IPS DF 19.7 (cell line): ENCODE data around the gene DDX55.

Source experiments
- DNase-seq: peaks from one replicate; pipeline ENCODE4 v3.0.0-alpha.2; 2013; ENCODE audit warnings: low read depth, low spot score

DDX55 gene

DNA sequence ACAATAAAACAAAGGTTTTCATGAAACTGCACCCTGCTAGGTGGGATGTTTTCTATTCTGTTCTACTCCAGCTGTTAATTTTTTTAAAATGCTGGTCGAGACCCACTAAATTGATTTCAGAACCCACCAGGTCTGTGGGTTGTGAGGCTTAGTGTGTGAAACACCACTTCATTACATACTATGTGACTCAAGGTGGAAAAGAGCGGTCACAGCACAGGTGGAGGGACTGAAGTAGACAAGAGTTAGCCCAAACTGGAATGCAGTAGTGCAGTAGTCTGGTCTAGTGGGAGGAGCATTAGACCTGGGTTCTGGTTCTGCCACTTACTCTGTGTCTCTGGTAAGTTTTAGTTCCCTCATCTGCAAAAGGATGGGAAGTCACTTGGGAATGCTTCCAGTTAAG, 12.2 kb downstream of the DDX55 start:
- no peak for DNase-seq

GRCh38 chr12:123614531-123614930, 12.6 kb downstream of the DDX55 start:
- no peak for DNase-seq

DNA sequence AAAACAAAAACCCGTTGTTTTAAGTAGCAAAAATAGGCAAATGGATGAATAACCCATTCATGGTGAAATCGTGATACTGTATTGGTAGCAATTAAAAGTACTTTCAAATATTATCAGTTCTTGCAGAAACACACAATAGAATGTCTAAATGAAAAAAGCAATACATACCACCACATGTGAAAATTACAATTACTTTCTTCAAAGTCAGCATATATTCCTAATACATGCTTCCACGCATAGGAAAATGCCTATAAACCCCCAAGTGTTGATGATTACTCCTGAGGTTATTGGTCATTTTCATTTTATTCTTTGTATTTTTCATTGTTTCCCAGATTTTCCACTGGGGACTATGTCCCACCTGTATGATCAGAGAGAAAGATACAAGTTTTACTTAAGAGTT, 15.2 kb downstream of the DDX55 start:
- no peak for DNase-seq

DNA sequence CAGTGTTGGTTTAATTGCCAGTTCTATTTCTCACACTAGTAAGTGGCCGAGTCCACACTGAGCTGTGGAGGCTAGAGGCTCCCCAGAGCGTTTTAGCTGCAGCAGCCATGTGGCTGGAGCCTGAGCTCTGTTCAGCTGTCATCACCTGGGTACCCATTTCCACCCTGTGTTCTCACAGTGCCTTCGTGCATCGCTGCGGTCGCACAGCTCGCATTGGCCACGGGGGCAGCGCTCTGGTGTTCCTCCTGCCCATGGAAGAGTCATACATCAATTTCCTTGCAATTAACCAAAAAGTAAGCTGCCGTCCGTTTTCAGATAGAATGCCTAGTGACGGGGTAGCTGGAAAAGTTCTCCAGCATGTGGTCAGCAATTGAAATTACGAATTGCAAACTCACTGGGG, 15.7 kb downstream of the DDX55 start:
- DNase-seq: no peak

- no peak for DNase-seq
Observed at GRCh38 chr12:123621101-123621500, 19.2 kb downstream of the DDX55 start.

- DNase-seq: no peak
Observed at GRCh38 chr12:123621619-123622530, 20.0 kb downstream of the DDX55 start.

- peak; percentile 92 for DNase-seq
Observed at GRCh38 chr12:123633379-123634141, 31.7 kb downstream of the DDX55 start, which contains the start of the genes EIF2B1 and GTF2H3. Gene EIF2B1 (minus strand): TSS chr12:123633686. CDS start chr12:123633557, 129 bp downstream. Gene GTF2H3 (plus strand): TSS chr12:123633829. CDS start chr12:123633860, 31 bp downstream.

DNA sequence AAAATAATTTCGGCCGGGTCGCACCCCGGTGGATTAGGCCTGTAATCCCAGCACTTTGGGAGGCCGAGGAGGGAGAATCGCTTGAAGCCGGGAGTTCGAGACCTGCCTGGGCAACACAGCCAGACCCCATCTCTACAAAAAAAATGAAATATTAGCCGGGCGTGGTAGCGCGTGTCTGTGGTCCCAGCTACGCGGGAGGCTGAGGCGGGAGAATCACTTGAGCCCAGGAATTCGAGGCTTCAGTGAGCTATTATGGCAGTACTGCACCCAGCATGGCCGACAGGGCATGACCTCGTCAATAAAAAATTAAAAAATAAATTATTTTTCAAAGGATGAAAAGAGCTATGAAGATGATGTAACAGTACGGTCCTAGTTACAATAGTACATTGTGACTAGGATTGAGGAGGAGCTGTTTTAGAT, 32.3 kb downstream of the DDX55 start:
- no peak for DNase-seq

GRCh38 chr12:123643911-123644310, 42.0 kb downstream of the DDX55 start:
- no peak for DNase-seq

DNA sequence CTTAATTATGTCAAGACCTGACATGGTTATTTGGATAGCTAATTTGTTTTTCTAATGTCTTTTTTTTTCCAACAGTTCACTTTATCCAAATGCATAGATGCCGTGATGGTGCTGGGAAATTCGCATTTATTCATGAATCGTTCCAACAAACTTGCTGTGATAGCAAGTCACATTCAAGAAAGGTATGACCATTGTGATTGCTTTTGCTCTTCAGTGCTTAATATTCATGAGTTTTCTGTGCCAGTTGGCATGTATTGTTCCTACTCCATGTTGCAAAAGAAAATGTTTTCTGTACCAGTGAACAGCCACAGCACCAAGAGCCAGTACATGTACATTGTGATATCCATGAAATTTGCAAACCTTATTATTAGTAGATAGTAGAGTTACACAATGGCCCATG, 43.5 kb downstream of the DDX55 start:
- no peak for DNase-seq

- no peak for DNase-seq
Observed at GRCh38 chr12:123645878-123646277, 44.0 kb downstream of the DDX55 start.

- DNase-seq: no peak
Observed at GRCh38 chr12:123648401-123648800, 46.5 kb downstream of the DDX55 start.

DNA sequence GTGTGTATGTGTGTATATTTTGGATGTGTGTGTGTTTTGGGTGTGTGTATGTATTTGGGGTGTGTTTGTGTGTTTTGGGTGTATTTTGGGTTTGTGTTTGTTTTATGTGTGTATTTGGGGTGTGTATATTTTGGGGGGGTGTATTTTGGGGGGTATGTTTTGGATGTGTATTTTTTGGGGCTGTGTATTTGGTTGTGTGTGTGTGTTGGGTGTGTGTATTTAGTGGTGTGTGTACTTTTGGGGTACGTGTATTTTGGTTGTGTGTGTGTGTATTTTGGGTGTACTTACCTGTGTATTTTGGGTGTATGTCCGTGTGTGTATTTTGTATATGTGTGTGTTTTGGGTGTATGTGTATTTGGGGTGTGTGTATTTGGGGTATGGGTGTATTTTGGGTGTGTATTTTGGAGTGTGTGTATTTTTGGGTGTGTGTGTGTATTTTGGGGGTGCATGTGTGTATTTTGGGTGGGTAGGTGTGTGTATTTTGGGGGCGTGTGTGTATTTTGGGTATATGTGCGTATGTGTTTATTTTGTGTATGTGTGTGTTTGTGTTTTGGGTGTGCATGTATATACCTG, 52.3 kb downstream of the DDX55 start:
- no peak for DNase-seq

- DNase-seq: no peak
Observed at GRCh38 chr12:123655420-123655819, 53.5 kb downstream of the DDX55 start.

- DNase-seq: no peak
Observed at GRCh38 chr12:123656392-123656791, 54.5 kb downstream of the DDX55 start.

GRCh38 chr12:123657211-123657610, 55.3 kb downstream of the DDX55 start:
- DNase-seq: no peak

GRCh38 chr12:123659996-123660727, 58.3 kb downstream of the DDX55 start:
- no peak for DNase-seq

- no peak for DNase-seq
Observed at GRCh38 chr12:123667771-123668170, 65.9 kb downstream of the DDX55 start.
